ENCODE results near the gene PTRH1.

- no peak for TF ChIP-seq CTCF (CRISPR knock-in tag; IDR thresholded peaks at IDR 0.05)
- no peak for TF ChIP-seq ZKSCAN5 (CRISPR knock-in tag; IDR thresholded peaks at IDR 0.05)
- no peak for TF ChIP-seq ZNF12 (CRISPR knock-in tag; IDR thresholded peaks at IDR 0.05)
These were observed 22.3 kb downstream of the PTRH1 start for GRCh38 chr9:127693143-127693542.
